Stomach (tissue), 9 donors: Measurements from ENCODE around the gene SAA1. TPM values are rescaled to one million over a fixed set of nuclear protein-coding genes. Genes with fewer than 3 reads are reported as not detected.

Experiments
- DNase-seq, 2 donors: peaks; one replicate each; pipeline versions ENCODE4 v3.0.0 to v3.0.0-alpha.2; 2013 to 2019
- H3K27ac ChIP-seq, 5 donors: fragments of 200-600 bp in 4 of 5; sonication (generic) in 4 of 5; one replicate each; pipeline ENCODE4 v1.5.1; 2013 to 2019; ENCODE audit warnings: mild to moderate bottlenecking in 1 of 5, moderate library complexity in 1 of 5
- H3K27me3 ChIP-seq, 3 donors: fragments of 200-600 bp; sonication (generic); one replicate each; pipeline ENCODE4 v1.5.1; 2017 to 2019; ENCODE audit warnings: mixed run types in 1 of 3
- H3K36me3 ChIP-seq, 4 donors: fragments of 200-600 bp; sonication (generic); 1 replicate in 3 of 4; 2 replicates in 1 of 4; pipeline ENCODE4 v1.5.1; 2016 to 2019
- H3K4me1 ChIP-seq, 4 donors: fragments of 200-600 bp; sonication (generic); one replicate each; pipeline ENCODE4 v1.5.1; 2016 to 2019
- H3K4me3 ChIP-seq, 4 donors: fragments of 200-600 bp; sonication (generic) in 3 of 4; one replicate each; pipeline ENCODE4 v1.5.1; 2016 to 2019; ENCODE audit warnings: mild to moderate bottlenecking in 1 of 4
- H3K9me3 ChIP-seq, 4 donors: fragments of 200-600 bp; sonication (generic); one replicate each; pipeline ENCODE4 v1.5.1; 2016 to 2019
- EP300 ChIP-seq: sonication (generic); formaldehyde crosslinking; IDR thresholded peaks from one replicate; pipeline ENCODE4 v1.6.1; 2017; ENCODE audit warnings: antibody characterized with exemption
- POLR2A ChIP-seq, 4 donors: fragments of 450-650 bp; IDR thresholded peaks; one replicate each; pipeline ENCODE4 v1.6.1; 2016; ENCODE audit warnings: antibody characterized with exemption in 4 of 4, control low read depth in 2 of 4, mild to moderate bottlenecking in 1 of 4, moderate library complexity in 1 of 4
- POLR2AphosphoS5 ChIP-seq, 3 donors: sonication (generic); formaldehyde crosslinking; IDR thresholded peaks; one replicate each; pipeline ENCODE4 v1.6.1; 2016; ENCODE audit warnings: antibody characterized with exemption in 3 of 3
- WGBS, 5 donors: extraction: QIAGEN DNeasy Blood & Tissue Kit in 3 of 5; methylation state at CpG; one replicate each; pipeline versions ENCODE4 v1.1.5 to v1.1.7; 2013 to 2018; 5-methylcytosine and 5-hydroxymethylcytosine counted together
- intact Hi-C: fragments of 100-400 bp; cut with DNase I; formaldehyde crosslinking; loops from one replicate; pipeline ENCODE4 v1.15.1; 2023; ENCODE audit warnings: low total_unique reads
- polyA plus RNA-seq, 3 donors: library from polyadenylated mRNA; stranded (reverse); fragments of 200-250 nt; gene quantifications; one replicate each; pipeline ENCODE4 v1.2.3, GENCODE V29; 2013
- total RNA-seq, 5 donors: library from RNA; depleted of rRNA; stranded (reverse); fragments of >200 nt; gene quantifications; one replicate each; pipeline versions ENCODE4 v1.1.0 to v1.2.3, GENCODE V29; 2014 to 2016
- TF ChIP-seq, protein P1 (sequence below), 7 experiments: fragments of 450-650 bp in 4 of 7; fragments of 200-600 bp in 3 of 7; sonication (generic) in 3 of 7; IDR thresholded peaks; one replicate each; pipeline ENCODE4 v1.5.1; 2016 to 2019; ENCODE audit warnings: antibody characterized with exemption in 7 of 7, control low read depth in 2 of 7, mild to moderate bottlenecking in 1 of 7
- donor health status: healthy with polysubstance abuse.
- donor health status: Bipolar disorder and iron deficiency.
- donor health status: healthy.

The SAA1 gene
- total and polyA plus RNA-seq, 8 donors = 2.7 to 289 (median 27.5) TPM; not detected in 3

DNA sequence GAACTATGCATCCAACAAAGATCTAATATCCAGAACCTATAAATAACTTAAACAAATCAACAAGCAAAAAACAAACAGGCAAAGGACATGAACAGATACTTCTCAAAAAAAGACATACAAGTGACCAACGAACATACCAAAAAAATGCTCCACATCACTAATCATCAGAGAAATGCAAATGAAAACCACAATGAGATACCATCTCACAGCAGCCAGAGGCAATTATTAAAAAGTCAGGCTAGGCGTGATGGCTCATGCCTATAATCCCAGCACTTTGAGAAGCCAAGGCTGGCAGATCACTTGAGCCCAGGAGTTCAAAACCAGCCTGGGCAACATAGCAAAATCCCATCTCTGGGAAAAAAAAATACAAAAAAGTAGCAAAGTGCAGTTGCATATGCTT, 40.2 kb upstream of the SAA1 start:
- H3K9me3 ChIP-seq = no peaks in the 10 kb centered on the region
- no peak overlapping the region for H3K4me3 ChIP-seq
- TF ChIP-seq POLR2A (IDR thresholded peaks at IDR 0.05) = no peak
- TF ChIP-seq, protein P1, sequence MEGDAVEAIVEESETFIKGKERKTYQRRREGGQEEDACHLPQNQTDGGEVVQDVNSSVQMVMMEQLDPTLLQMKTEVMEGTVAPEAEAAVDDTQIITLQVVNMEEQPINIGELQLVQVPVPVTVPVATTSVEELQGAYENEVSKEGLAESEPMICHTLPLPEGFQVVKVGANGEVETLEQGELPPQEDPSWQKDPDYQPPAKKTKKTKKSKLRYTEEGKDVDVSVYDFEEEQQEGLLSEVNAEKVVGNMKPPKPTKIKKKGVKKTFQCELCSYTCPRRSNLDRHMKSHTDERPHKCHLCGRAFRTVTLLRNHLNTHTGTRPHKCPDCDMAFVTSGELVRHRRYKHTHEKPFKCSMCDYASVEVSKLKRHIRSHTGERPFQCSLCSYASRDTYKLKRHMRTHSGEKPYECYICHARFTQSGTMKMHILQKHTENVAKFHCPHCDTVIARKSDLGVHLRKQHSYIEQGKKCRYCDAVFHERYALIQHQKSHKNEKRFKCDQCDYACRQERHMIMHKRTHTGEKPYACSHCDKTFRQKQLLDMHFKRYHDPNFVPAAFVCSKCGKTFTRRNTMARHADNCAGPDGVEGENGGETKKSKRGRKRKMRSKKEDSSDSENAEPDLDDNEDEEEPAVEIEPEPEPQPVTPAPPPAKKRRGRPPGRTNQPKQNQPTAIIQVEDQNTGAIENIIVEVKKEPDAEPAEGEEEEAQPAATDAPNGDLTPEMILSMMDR (IDR thresholded peaks at IDR 0.05) = no peak
- TF ChIP-seq EP300 = no peak
- TF ChIP-seq POLR2AphosphoS5 (IDR thresholded peaks at IDR 0.05) = no peak
- H3K27ac ChIP-seq = no peak overlapping the region
- no peaks in the 10 kb centered on the region for H3K27me3 ChIP-seq
- DNase-seq = no peak
- intact Hi-C loops = no loop called here
- no peaks in the 10 kb centered on the region for H3K36me3 ChIP-seq
- no peaks in the 10 kb centered on the region for H3K4me1 ChIP-seq
- 52 to 59% (median 55%) methylated on average over 2 of the region's 2 CpGs for WGBS, 5 donors

DNA sequence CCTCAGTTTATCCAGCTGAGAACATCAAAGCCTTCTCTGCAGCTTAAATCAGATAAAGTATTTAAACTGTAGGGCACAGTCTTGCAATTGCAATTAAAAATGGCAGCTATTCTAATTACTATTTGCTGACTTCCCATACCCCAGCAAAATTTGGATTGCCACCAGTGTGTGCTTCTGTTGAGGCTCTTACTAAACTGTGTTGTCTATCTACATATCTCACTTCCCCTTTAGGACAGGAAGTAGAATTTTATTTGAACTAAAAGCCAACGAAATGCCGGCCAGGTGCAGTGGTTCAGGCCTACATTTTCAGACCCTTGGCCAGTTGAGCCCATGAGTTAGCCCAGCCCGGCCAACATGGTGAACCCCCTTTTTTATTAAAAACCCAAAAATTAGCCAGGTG, 36.6 kb upstream of the SAA1 start:
- H3K27ac ChIP-seq = no peak overlapping the region

DNA sequence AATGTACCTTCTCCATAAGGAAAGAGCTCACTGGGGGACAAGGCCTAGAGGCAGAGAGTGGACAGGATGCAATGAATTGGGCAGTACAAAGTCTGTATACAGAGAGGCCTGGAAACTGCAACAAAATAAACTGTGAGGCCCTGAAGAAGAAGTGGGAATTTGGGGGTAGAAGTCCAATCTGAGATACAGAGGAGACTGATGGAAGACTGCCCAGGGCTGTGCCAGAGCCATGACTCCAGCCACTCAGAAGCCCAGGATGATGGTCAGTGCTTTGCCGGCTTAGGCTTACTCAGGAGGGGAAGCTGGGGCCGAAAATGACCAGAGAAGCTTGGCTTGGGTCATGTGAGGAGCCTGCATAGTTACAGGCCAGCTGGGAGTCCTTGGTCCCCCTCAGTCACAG, 35.2 kb upstream of the SAA1 start:
- TF ChIP-seq EP300 (no peak), POLR2AphosphoS5 (IDR thresholded peaks at IDR 0.05) (no peak)
- Histone ChIP-seq H3K27me3 (no peaks in the 10 kb centered on the region), H3K4me1 (no peaks in the 10 kb centered on the region), H3K36me3 (no peaks in the 10 kb centered on the region), H3K27ac (no peak overlapping the region), H3K9me3 (no peaks in the 10 kb centered on the region), H3K4me3 (no peak overlapping the region)
- DNase-seq = no peak
- intact Hi-C loops = no loop called here
- 73 to 91% (median 84%) methylated on average over 2 of the region's 2 CpGs for WGBS, 5 donors

More for the DNA sequence above, 36.6 kb upstream of the SAA1 start:
- Histone ChIP-seq H3K36me3 (no peaks in the 10 kb centered on the region), H3K9me3 (no peaks in the 10 kb centered on the region), H3K4me3 (no peak overlapping the region), H3K4me1 (no peaks in the 10 kb centered on the region), H3K27me3 (no peaks in the 10 kb centered on the region)
- 58 to 80% (median 66%) methylated on average over 2 to 3 of the region's 3 CpGs for WGBS, 5 donors
- TF ChIP-seq POLR2AphosphoS5 (IDR thresholded peaks at IDR 0.05) (no peak), EP300 (no peak), POLR2A (IDR thresholded peaks at IDR 0.05) (no peak)
- TF ChIP-seq, protein P1 (IDR thresholded peaks at IDR 0.05) = no peak
- intact Hi-C loops = no loop called here
- no peak for DNase-seq

DNA sequence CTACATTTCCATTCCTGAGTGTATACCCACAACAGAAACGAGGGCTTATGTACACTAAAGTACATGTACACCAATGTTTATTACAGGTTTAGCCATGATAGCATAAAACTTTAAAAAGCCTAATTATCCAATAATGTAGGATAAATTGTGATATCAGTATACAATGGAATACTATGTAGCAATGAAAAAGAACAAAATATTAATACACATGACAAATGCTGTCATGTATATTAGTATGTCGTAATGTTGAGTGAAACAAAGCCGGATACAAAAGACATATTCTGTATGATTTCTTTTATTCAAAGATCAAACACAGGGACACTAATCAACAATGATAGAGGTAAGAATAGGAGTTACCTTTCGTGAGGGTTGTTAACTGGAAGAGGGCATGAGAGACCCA, 32.2 kb upstream of the SAA1 start:
- Histone ChIP-seq H3K9me3 (no peaks in the 10 kb centered on the region), H3K27ac (no peak overlapping the region), H3K36me3 (no peaks in the 10 kb centered on the region), H3K27me3 (no peaks in the 10 kb centered on the region), H3K4me1 (no peaks in the 10 kb centered on the region), H3K4me3 (no peak overlapping the region)
- DNase-seq = no peak
- intact Hi-C loops = no loop called here
- 90 to 93% (median 92%) methylated on average over 4 of the region's 4 CpGs for WGBS, 5 donors
- no peak for TF ChIP-seq EP300

DNA sequence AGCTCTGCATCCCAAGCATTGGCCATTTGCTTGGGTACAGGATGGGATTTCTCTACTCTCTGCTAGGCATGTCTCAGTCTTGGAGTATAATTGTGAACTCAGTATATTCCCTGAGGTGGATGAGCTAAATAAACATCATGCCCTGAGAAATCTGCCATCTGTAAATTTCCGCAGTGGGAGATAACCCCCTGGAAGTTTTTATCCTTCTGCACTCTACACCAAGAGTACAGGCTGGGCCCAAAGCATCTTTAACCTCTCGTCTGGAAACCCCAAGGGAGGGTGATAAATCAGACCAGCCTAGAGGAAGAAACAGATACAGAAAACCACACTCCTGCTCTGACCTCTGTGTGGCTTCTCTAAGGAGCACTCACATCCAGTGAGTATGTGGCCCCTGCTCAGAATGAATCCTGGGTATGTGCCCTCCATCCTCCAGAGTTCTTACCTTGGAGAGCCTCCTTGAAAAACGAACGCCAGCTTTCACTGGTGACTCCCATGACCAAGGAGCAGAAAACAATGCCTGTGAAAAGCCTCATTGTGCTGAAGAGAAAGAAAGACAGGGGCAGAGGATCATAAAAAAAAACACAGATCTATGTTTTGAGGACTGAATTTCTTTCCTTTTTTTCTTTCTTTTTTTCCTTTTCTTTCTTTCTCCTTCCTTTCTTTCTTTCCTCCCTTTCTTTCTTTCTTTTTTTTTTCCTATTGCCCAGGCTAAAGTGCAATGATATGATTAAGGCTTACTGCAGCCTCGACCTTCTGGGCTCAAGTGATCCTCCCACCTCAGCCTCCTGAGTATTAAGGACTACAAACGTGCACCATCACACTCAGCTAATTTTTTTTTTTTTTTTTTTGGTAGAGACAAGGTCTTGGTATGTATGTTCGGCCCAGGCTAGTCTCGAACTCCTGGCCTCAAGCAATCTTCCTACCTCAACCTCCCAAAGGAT, 30.4 kb upstream of the SAA1 start:
- no peak overlapping the region for H3K27ac ChIP-seq
- no peaks in the 10 kb centered on the region for H3K4me1 ChIP-seq
- TF ChIP-seq POLR2A (IDR thresholded peaks at IDR 0.05) (no peak), EP300 (no peak), POLR2AphosphoS5 (IDR thresholded peaks at IDR 0.05) (no peak)
- intact Hi-C loops = no loop called here
- H3K4me3 ChIP-seq = no peak overlapping the region
- H3K27me3 ChIP-seq = peaks cover 0 to 9% (median 0%) of the 10 kb centered on the region in 3 donors
- no peak for DNase-seq
- no peaks in the 10 kb centered on the region for H3K36me3 ChIP-seq
- no peaks in the 10 kb centered on the region for H3K9me3 ChIP-seq
- 55 to 63% (median 61%) methylated on average over 8 of the region's 8 CpGs for WGBS, 5 donors
